GM06990 (cell line): ENCODE results near the gene SYNGAP1.

Experiments
- DNase-seq: peaks from one replicate; pipeline ENCODE4 v3.0.0-alpha.2; 2011; ENCODE audit not compliant: insufficient read length; ENCODE audit errors: extremely low read depth
- H3K27me3 ChIP-seq: replicated peaks from 2 replicates; pipeline ENCODE4 v1.6.0; 2011; ENCODE audit warnings: low read length; ENCODE audit not compliant: control insufficient read depth, insufficient read depth
- H3K36me3 ChIP-seq: 2 replicates; pipeline ENCODE4 v1.5.1; 2011; ENCODE audit warnings: low read length; ENCODE audit not compliant: control insufficient read depth, insufficient read depth
- H3K4me3 ChIP-seq: replicated peaks from 2 replicates; pipeline ENCODE4 v1.5.1; 2011; ENCODE audit warnings: low read depth, mild to moderate bottlenecking, control low read depth, low read length
- TF ChIP-seq, protein P1 (sequence below): IDR thresholded peaks from 2 replicates; pipeline ENCODE4 v1.5.1; 2011; ENCODE audit warnings: low read length, control low read depth, mild to moderate bottlenecking, inconsistent platforms; ENCODE audit not compliant: insufficient read depth, poor library complexity, severe bottlenecking

Gene SYNGAP1

DNA sequence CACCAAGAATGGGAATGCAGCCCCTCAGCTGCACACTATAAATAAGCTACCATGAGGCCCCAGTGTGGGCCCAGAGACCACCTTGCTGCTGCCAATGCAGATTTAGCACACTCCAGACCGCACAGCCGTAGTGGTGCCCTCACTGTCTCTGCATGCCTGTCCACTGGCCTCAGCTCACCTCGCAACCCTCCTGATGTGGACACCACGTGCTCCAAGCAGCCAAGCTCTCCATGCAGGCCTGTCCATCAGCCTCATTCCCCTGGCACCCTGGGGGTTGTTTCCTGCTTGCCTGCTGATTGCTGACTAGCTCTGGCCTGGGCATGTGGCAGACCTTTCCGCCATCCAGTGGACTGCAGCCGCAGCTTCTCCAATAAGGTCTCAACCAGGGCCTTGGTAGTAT lies 70.8 kb downstream of the SYNGAP1 start:
- no peak for DNase-seq
- Histone ChIP-seq H3K36me3 (no peaks in the 10 kb centered on the region), H3K4me3 (no peak overlapping the region), H3K27me3 (no peaks in the 10 kb centered on the region)
- TF ChIP-seq, protein P1, sequence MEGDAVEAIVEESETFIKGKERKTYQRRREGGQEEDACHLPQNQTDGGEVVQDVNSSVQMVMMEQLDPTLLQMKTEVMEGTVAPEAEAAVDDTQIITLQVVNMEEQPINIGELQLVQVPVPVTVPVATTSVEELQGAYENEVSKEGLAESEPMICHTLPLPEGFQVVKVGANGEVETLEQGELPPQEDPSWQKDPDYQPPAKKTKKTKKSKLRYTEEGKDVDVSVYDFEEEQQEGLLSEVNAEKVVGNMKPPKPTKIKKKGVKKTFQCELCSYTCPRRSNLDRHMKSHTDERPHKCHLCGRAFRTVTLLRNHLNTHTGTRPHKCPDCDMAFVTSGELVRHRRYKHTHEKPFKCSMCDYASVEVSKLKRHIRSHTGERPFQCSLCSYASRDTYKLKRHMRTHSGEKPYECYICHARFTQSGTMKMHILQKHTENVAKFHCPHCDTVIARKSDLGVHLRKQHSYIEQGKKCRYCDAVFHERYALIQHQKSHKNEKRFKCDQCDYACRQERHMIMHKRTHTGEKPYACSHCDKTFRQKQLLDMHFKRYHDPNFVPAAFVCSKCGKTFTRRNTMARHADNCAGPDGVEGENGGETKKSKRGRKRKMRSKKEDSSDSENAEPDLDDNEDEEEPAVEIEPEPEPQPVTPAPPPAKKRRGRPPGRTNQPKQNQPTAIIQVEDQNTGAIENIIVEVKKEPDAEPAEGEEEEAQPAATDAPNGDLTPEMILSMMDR: no peak

DNA sequence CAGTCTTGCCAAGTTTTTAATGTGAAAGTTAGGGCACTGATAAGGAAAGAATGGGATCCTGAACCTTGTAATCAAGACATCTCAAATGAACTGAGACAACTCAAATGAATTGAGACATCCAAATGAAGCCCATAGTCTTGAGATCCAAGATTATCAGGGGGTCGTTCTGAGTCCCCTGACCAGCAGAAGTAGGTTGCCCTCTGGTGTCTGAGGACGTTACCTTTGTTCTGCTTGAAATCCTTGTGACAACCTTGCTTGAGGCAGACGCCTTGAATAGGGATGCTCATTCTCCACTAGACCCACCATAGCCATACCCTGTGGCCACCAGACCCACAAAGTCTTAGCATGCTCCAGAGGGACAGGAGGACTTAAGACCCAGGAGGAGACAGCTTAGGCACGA lies 72.2 kb downstream of the SYNGAP1 start:
- no peak overlapping the region for H3K4me3 ChIP-seq
- no peak for DNase-seq
- TF ChIP-seq, protein P1: peak; percentile 13
- no peaks in the 10 kb centered on the region for H3K36me3 ChIP-seq
- no peaks in the 10 kb centered on the region for H3K27me3 ChIP-seq

DNA sequence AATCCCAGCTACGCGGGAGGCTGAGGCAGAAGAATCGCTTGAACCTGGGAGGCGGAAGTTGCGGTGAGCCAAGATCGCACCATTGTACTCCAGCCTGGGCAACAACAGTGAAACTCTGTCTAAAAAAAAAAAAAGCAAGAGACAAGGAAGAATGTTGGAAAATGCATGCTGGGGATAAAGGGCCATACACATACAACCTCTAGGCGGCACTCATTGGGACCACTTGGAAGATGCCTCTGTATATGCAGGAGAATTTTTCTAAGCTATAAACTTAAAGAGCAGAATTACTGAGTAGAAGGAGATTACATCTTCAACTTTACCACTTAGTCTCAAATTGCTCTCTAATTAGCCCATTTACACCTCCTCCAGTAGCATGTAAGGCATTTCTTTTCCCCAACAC lies 77.3 kb downstream of the SYNGAP1 start:
- Histone ChIP-seq H3K36me3 (no peaks in the 10 kb centered on the region), H3K4me3 (no peak overlapping the region), H3K27me3 (no peaks in the 10 kb centered on the region)
- TF ChIP-seq, protein P1: no peak
- DNase-seq: no peak

- Histone ChIP-seq H3K27me3 (no peaks in the 10 kb centered on the region), H3K36me3 (no peaks in the 10 kb centered on the region), H3K4me3 (no peak overlapping the region)
- DNase-seq: no peak
- TF ChIP-seq, protein P1: no peak
Measured at GRCh38 chr6:33502486-33502885, 82.6 kb downstream of the SYNGAP1 start.

DNA sequence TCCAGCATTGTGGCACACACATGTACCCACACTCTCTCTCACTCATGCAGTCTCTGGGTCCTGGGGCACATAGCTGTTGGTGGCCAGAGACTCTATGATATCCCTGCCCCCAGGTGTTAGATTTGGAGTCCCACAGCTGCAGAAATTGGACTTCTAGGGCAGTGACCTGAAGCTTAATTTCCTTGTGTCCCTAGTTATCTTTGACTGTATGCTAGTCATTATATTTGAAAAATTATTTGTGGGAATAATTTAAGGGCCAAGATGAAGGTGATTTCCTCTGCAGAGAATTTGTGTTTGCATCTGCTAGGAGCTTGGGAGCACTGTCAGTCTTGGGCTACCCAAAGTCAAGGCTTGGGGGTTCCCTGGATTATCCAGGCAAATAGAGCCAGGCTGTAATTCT lies 84.6 kb downstream of the SYNGAP1 start:
- DNase-seq: no peak
- no peaks in the 10 kb centered on the region for H3K27me3 ChIP-seq
- no peak overlapping the region for H3K4me3 ChIP-seq
- H3K36me3 ChIP-seq: no peaks in the 10 kb centered on the region
- TF ChIP-seq, protein P1: no peak
